Panc1 (cell line): ENCODE data around the gene TFDP2.

Experiments used
- CTCF ChIP-seq: fragments of 450-650 bp; IDR thresholded peaks from 2 replicates; pipeline ENCODE4 v1.5.1; 2017; ENCODE audit warnings: mild to moderate bottlenecking
- POLR2AphosphoS5 ChIP-seq: IDR thresholded peaks from 2 replicates; pipeline ENCODE4 v1.6.1; 2012; ENCODE audit warnings: mild to moderate bottlenecking, low read depth, low read length, moderate library complexity
- REST ChIP-seq, 2 experiments: IDR thresholded peaks; 2 replicates each; pipeline ENCODE4 v1.6.1; 2011 to 2012; ENCODE audit warnings: low read depth in 2 of 2, control low read depth in 1 of 2, low read length in 1 of 2, mild to moderate bottlenecking in 1 of 2, moderate library complexity in 1 of 2; ENCODE audit not compliant: insufficient read depth in 1 of 2
- SIN3A ChIP-seq: IDR thresholded peaks from 2 replicates; pipeline ENCODE4 v1.6.1; 2012; ENCODE audit warnings: low read depth, mild to moderate bottlenecking, low read length, moderate library complexity, borderline replicate concordance; ENCODE audit not compliant: insufficient read depth
- TCF7L2 ChIP-seq: IDR thresholded peaks from 2 replicates; pipeline ENCODE4 v1.6.1; 2011; ENCODE audit warnings: mild to moderate bottlenecking, low read depth, low read length, inconsistent platforms

- TF ChIP-seq CTCF (no peak), POLR2AphosphoS5 (no peak), REST (IDR thresholded peaks at IDR 0.05; ENCODE audit: insufficient read depth in 1 of 2, low read depth in 2 of 2, low read length in 1 of 2) (no peak), SIN3A (no peak), TCF7L2 (no peak)
These were observed 28.6 kb downstream of the TFDP2 start for GRCh38 chr3:142120707-142121106.
